Skeletal muscle tissue (tissue), 4 donors: ENCODE data around the gene SGO2. TPM values are rescaled to one million over a fixed set of nuclear protein-coding genes. Genes with fewer than 3 reads are reported as not detected.

Source experiments
- H3K27ac ChIP-seq: one replicate; pipeline ENCODE4 v1.7.0; 2013; ENCODE audit warnings: mild to moderate bottlenecking, low read depth, low read length, inconsistent platforms
- H3K27me3 ChIP-seq, 3 donors: one replicate each; pipeline ENCODE4 v1.7.0; 2013; ENCODE audit warnings: low read length in 3 of 3; ENCODE audit not compliant: control insufficient read depth in 3 of 3, insufficient read depth in 3 of 3
- H3K36me3 ChIP-seq, 3 donors: one replicate each; pipeline ENCODE4 v1.7.0; 2013; ENCODE audit warnings: low read length in 3 of 3; ENCODE audit not compliant: control insufficient read depth in 3 of 3, insufficient read depth in 3 of 3
- H3K4me1 ChIP-seq, 3 donors: one replicate each; pipeline ENCODE4 v1.7.0; 2013; ENCODE audit warnings: low read length in 3 of 3, mild to moderate bottlenecking in 3 of 3; ENCODE audit not compliant: control insufficient read depth in 3 of 3, insufficient read depth in 3 of 3
- H3K4me3 ChIP-seq, 3 donors: one replicate each; pipeline ENCODE4 v1.7.0; 2013; ENCODE audit warnings: low read length in 3 of 3
- H3K9ac ChIP-seq, 3 donors: one replicate each; pipeline ENCODE4 v1.7.0; 2013; ENCODE audit warnings: low read length in 3 of 3, mild to moderate bottlenecking in 3 of 3, moderate library complexity in 2 of 3, low read depth in 1 of 3
- H3K9me3 ChIP-seq, 3 donors: one replicate each; pipeline ENCODE4 v1.7.0; 2013; ENCODE audit warnings: low read length in 3 of 3; ENCODE audit not compliant: control insufficient read depth in 3 of 3
- total RNA-seq: library from RNA; depleted of rRNA; stranded (reverse); fragments of >200 nt; gene quantifications from one replicate; pipeline ENCODE4 v1.2.3, GENCODE V29; 2014
- donor health status: Osteomylitis.

Gene SGO2, protein sequence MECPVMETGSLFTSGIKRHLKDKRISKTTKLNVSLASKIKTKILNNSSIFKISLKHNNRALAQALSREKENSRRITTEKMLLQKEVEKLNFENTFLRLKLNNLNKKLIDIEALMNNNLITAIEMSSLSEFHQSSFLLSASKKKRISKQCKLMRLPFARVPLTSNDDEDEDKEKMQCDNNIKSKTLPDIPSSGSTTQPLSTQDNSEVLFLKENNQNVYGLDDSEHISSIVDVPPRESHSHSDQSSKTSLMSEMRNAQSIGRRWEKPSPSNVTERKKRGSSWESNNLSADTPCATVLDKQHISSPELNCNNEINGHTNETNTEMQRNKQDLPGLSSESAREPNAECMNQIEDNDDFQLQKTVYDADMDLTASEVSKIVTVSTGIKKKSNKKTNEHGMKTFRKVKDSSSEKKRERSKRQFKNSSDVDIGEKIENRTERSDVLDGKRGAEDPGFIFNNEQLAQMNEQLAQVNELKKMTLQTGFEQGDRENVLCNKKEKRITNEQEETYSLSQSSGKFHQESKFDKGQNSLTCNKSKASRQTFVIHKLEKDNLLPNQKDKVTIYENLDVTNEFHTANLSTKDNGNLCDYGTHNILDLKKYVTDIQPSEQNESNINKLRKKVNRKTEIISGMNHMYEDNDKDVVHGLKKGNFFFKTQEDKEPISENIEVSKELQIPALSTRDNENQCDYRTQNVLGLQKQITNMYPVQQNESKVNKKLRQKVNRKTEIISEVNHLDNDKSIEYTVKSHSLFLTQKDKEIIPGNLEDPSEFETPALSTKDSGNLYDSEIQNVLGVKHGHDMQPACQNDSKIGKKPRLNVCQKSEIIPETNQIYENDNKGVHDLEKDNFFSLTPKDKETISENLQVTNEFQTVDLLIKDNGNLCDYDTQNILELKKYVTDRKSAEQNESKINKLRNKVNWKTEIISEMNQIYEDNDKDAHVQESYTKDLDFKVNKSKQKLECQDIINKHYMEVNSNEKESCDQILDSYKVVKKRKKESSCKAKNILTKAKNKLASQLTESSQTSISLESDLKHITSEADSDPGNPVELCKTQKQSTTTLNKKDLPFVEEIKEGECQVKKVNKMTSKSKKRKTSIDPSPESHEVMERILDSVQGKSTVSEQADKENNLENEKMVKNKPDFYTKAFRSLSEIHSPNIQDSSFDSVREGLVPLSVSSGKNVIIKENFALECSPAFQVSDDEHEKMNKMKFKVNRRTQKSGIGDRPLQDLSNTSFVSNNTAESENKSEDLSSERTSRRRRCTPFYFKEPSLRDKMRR
- 1.0 TPM for total RNA-seq

- Histone ChIP-seq H3K9ac (peak within 1 kb of the TSS; percentile 68 to 84 (median 81)), H3K4me3 (peak within 1 kb of the TSS; percentile 92 to 97 (median 94)), H3K36me3 (no peaks in the 10 kb centered on the region), H3K27ac (no peak within 1 kb of the TSS), H3K27me3 (peaks cover 3 to 11% (median 5%) of the 10 kb centered on the region in 3 donors), H3K4me1 (peaks cover 10 to 11% (median 11%) of the 10 kb centered on the region in 3 donors), H3K9me3 (no peaks in the 10 kb centered on the region)
Observed at GRCh38 chr2:200525882-200526651, at the start of gene SGO2. TSS of gene SGO2 (plus strand) at chr2:200526207. CDS start at chr2:200532976, 6,769 bp downstream.

DNA sequence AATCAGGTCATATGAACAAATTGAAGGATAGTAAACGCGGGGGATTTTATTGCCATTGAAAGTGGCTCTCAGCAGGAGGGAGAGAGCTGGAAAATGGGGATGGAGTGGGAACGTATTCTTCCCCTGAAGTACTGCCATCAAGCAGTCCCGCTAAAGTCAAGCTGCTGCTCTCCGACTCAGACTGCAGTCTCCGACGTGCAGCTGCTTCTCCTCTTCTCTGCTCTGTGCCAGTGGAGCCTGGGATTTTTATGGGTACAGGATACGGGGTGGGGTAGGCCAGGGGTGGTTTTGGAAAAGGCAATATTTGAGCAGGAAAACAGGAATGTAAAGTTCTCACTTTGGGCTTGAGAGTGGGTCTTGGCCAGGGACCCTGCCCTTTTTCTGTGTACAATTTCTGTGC, 49.2 kb upstream of the SGO2 start:
- Histone ChIP-seq H3K9me3 (no peaks in the 10 kb centered on the region), H3K9ac (peak overlapping the region; percentile 26 to 57 (median 48)), H3K27me3 (no peaks in the 10 kb centered on the region), H3K27ac (peak overlapping the region; percentile 67), H3K4me1 (peaks cover 8 to 12% (median 9%) of the 10 kb centered on the region in 3 donors), H3K4me3 (peak overlapping the region in 1 of 3 donors; percentile 27), H3K36me3 (peaks cover 5 to 23% (median 14%) of the 10 kb centered on the region in 3 donors)

DNA sequence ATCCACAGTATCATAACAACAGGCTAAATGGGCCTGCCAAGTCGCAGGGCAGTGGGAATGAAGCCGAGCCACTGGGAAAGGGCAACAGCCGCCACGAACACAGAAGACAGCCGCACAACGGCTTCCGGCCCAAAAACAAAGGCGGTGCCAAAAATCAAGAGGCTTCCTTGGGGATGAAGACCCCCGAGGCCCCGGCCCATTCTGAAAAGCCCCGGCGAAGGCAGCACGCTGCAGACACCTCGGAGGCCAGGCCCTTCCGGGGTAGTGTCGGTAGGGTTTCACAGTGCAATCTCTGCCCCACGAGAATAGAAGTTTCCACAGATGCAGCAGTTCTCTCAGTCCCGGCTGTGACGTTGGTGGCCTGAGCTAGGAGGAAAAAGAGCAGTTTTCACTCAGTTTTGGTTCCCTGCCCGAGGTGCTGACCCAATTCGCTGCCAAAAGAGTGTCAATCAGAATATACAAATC, 48.3 kb upstream of the SGO2 start:
- Histone ChIP-seq H3K4me3 (peak overlapping the region; percentile 20 to 63 (median 54)), H3K4me1 (peaks cover 8 to 12% (median 9%) of the 10 kb centered on the region in 3 donors), H3K27ac (peak overlapping the region; percentile 67), H3K9me3 (no peaks in the 10 kb centered on the region), H3K36me3 (peaks cover 4 to 19% (median 10%) of the 10 kb centered on the region in 3 donors), H3K27me3 (no peaks in the 10 kb centered on the region), H3K9ac (peak overlapping the region; percentile 55 to 69 (median 69))

DNA sequence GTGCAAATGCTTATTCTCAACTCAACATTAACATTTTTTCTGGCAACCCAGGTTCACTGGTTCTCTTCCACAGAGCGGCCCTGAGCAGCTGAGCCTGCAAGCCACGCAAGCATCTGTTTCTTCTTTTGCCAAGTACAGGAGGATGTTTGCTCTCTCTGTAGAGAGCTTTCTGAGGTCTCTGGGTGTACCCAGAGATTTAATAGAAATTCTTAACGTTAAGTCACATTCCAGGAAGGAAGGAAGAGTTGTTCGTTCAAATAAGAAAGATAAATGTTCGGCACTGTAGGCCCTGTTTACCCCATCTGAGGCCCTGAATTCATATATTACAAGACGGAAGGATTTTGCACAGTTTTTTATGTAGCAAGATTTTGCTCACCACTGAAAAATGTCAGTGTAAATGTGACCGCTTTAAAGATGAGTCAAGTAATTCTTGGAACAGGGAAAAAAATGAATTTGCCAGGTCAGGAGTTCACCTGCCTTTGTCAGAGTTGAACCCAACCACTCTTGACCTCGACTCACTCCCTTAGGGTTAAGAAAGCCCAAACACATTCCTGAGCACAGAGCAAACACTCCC, 46.2 kb upstream of the SGO2 start:
- Histone ChIP-seq H3K27ac (no peak overlapping the region), H3K27me3 (no peaks in the 10 kb centered on the region), H3K9me3 (no peaks in the 10 kb centered on the region), H3K4me1 (peaks cover 8 to 12% (median 9%) of the 10 kb centered on the region in 3 donors), H3K4me3 (no peak overlapping the region), H3K9ac (no peak overlapping the region), H3K36me3 (peaks cover 3 to 9% (median 4%) of the 10 kb centered on the region in 3 donors)

DNA sequence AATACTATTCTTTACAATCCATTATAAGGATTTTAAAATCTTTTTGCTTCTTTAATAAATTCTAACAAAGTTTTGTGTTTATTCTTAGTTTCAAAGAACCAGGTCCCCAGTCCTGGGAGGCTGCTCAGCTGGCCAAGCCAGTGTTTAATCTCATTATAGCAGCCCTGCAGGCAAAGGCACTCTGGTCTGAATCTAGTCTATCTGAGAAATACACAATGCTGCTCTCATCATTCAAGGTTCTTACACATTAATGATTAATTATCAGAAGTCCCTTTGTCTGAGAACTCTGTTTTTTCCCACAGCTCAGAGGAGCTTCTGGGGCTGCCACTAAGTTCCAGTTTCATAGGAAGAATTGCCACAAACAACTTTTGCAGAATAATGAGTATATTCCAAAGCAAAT, 43.8 kb upstream of the SGO2 start:
- H3K36me3 ChIP-seq: peaks cover 0 to 4% (median 0%) of the 10 kb centered on the region in 3 donors
- no peak overlapping the region for H3K9ac ChIP-seq
- H3K4me3 ChIP-seq: no peak overlapping the region
- H3K4me1 ChIP-seq: peaks cover 0 to 8% (median 3%) of the 10 kb centered on the region in 3 donors
- no peaks in the 10 kb centered on the region for H3K9me3 ChIP-seq
- H3K27me3 ChIP-seq: no peaks in the 10 kb centered on the region
- no peak overlapping the region for H3K27ac ChIP-seq

DNA sequence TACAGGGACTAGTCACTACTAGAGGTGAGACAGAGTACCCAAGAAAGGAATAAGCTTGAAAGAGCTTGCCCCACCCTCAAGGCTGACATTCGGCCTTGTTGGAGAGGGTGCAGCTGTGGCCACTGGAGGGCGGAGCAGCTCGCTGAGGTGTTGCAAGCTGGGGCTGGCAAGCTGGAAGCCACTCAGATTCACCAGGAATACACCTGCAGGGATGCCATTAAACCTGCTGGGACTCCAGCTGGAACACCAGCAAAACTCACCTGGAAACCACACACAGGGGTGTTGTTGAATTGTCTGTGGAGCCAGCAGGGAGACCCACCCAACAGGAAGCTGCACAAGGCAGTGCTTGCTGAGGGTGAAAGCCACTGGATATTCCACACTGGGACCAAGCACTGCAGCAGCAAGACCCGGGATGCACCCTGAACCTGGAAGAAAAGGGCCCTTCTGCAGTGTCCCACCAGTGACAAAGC, 42.2 kb upstream of the SGO2 start:
- no peaks in the 10 kb centered on the region for H3K36me3 ChIP-seq
- H3K9me3 ChIP-seq: no peaks in the 10 kb centered on the region
- no peak overlapping the region for H3K9ac ChIP-seq
- no peak overlapping the region for H3K27ac ChIP-seq
- H3K4me3 ChIP-seq: no peak overlapping the region
- H3K4me1 ChIP-seq: no peaks in the 10 kb centered on the region
- no peaks in the 10 kb centered on the region for H3K27me3 ChIP-seq

- peaks cover 1 to 6% (median 3%) of the 10 kb centered on the region in 3 donors for H3K36me3 ChIP-seq
Observed at GRCh38 chr2:200484934-200485333, 41.1 kb upstream of the SGO2 start.

GRCh38 chr2:200486529-200486928, 39.5 kb upstream of the SGO2 start:
- Histone ChIP-seq H3K9ac (no peak overlapping the region), H3K9me3 (no peaks in the 10 kb centered on the region), H3K4me1 (no peaks in the 10 kb centered on the region), H3K27me3 (no peaks in the 10 kb centered on the region), H3K27ac (no peak overlapping the region), H3K4me3 (no peak overlapping the region), H3K36me3 (peaks cover 8 to 12% (median 12%) of the 10 kb centered on the region in 3 donors)

More at GRCh38 chr2:200484934-200485333, 41.1 kb upstream of the SGO2 start:
- no peaks in the 10 kb centered on the region for H3K27me3 ChIP-seq
- no peak overlapping the region for H3K4me3 ChIP-seq
- no peaks in the 10 kb centered on the region for H3K9me3 ChIP-seq
- no peak overlapping the region for H3K9ac ChIP-seq
- no peaks in the 10 kb centered on the region for H3K4me1 ChIP-seq
- H3K27ac ChIP-seq: no peak overlapping the region
